H1 (cell line): ENCODE results near the gene HINT3. TPM values are rescaled to one million over a fixed set of nuclear protein-coding genes. Genes with fewer than 3 reads are reported as not detected.

ENCODE experiments used
- CTCF ChIA-PET: fragments of 300-600 bp; sonication (Branson Sonifier 250); formaldehyde crosslinking; loops from one replicate; lab custom pipeline; 2021; ENCODE audit not compliant: partially characterized antibody; lab: Charles Lee
- POLR2A ChIA-PET: fragments of 300-600 bp; sonication (Branson Sonifier 250); formaldehyde crosslinking; loops from one replicate; lab custom pipeline; 2021; ENCODE audit warnings: inconsistent platforms; ENCODE audit not compliant: partially characterized antibody; lab: Charles Lee
- DNase-seq, 2 experiments: peaks; one replicate each; pipeline versions ENCODE4 v3.0.0 to v3.0.0-alpha.2; 2010 to 2022; ENCODE audit warnings: low spot score in 2 of 2, low read depth in 1 of 2, mixed read lengths in 1 of 2
- FAIRE-seq: peaks from 2 replicates; lab custom pipeline; 2011; peaks lifted over from hg19 to GRCh38; lab: Jason Lieb, UNC
- H2AFZ ChIP-seq: 2 replicates; pipeline ENCODE4 v1.8.1; 2012; ENCODE audit warnings: low read length, inconsistent platforms
- H2AK5ac ChIP-seq: 2 replicates; pipeline ENCODE4 v1.6.1; 2013; ENCODE audit warnings: low read depth, low read length
- H2BK120ac ChIP-seq: replicated peaks from 2 replicates; pipeline ENCODE3; 2013; ENCODE audit warnings: low read depth, low read length, inconsistent platforms
- H2BK12ac ChIP-seq: 2 replicates; pipeline ENCODE4 v1.6.1; 2013; ENCODE audit warnings: low read depth, low read length
- H2BK15ac ChIP-seq: 2 replicates; pipeline ENCODE4 v1.6.1; 2013; ENCODE audit warnings: low read length
- H2BK20ac ChIP-seq: 2 replicates; pipeline ENCODE4 v1.6.1; 2013; ENCODE audit warnings: low read length
- H2BK5ac ChIP-seq: 2 replicates; pipeline ENCODE4 v1.6.1; 2013; ENCODE audit warnings: low read depth, low read length
- H3K14ac ChIP-seq: 2 replicates; pipeline ENCODE4 v1.6.1; 2013; ENCODE audit warnings: inconsistent platforms; ENCODE audit not compliant: insufficient read length
- H3K18ac ChIP-seq: 2 replicates; pipeline ENCODE4 v1.6.1; 2013; ENCODE audit warnings: low read length; ENCODE audit errors: extremely low read depth
- H3K23ac ChIP-seq: 2 replicates; pipeline ENCODE4 v1.6.1; 2013; ENCODE audit warnings: inconsistent platforms; ENCODE audit not compliant: insufficient read length
- H3K23me2 ChIP-seq: 2 replicates; pipeline ENCODE4 v1.6.1; 2013; ENCODE audit warnings: low read depth, low read length
- H3K27ac ChIP-seq: 2 replicates; pipeline ENCODE4 v1.6.1; 2011; ENCODE audit warnings: low read depth, low read length, inconsistent platforms
- H3K27me3 ChIP-seq, 4 experiments: replicated peaks in 1 of 4; 1 replicate in 1 of 4; 2 replicates in 3 of 4; pipeline versions ENCODE4 v1.6.1 to v1.8.1; 2011 to 2013; ENCODE audit warnings: low read length in 3 of 4, mild to moderate bottlenecking in 3 of 4, inconsistent platforms in 2 of 4, mixed read lengths in 2 of 4, moderate library complexity in 1 of 4; ENCODE audit not compliant: control insufficient read depth in 3 of 4, insufficient read depth in 3 of 4; ENCODE audit errors: extremely low read depth in 1 of 4
- H3K36me3 ChIP-seq, 4 experiments: 2 replicates each; pipeline versions ENCODE4 v1.6.1 to v1.8.1; 2011 to 2013; ENCODE audit warnings: mild to moderate bottlenecking in 4 of 4, low read length in 3 of 4, moderate library complexity in 2 of 4, control low read depth in 1 of 4, inconsistent platforms in 1 of 4; ENCODE audit not compliant: insufficient read depth in 4 of 4, control insufficient read depth in 2 of 4
- H3K4ac ChIP-seq: replicated peaks from 2 replicates; pipeline ENCODE3; 2013; ENCODE audit warnings: low read length, low read depth, mixed read lengths, inconsistent platforms; ENCODE audit not compliant: insufficient read length
- H3K4me1 ChIP-seq, 4 experiments: replicated peaks in 1 of 4; 1 replicate in 1 of 4; 2 replicates in 3 of 4; pipeline versions ENCODE4 v1.6.1 to v1.8.1; 2011 to 2013; ENCODE audit warnings: low read length in 3 of 4, inconsistent platforms in 2 of 4, mixed read lengths in 1 of 4; ENCODE audit not compliant: insufficient read depth in 4 of 4, control insufficient read depth in 3 of 4
- H3K4me2 ChIP-seq, 2 experiments: 2 replicates each; pipeline versions ENCODE4 v1.6.1 to v1.8.1; 2011 to 2013; ENCODE audit warnings: low read depth in 2 of 2, low read length in 2 of 2, control low read depth in 1 of 2, inconsistent platforms in 1 of 2, mild to moderate bottlenecking in 1 of 2; ENCODE audit not compliant: insufficient read depth in 1 of 2
- H3K4me3 ChIP-seq, 4 experiments: fragments of 200-600, 300-600 bp in 1 of 4; sonication (generic), shearing (Covaris generic), sonication (Bioruptor Twin) in 1 of 4; 2 replicates each; pipeline versions ENCODE4 v1.5.1 to v1.8.1; 2011 to 2016; ENCODE audit warnings: low read length in 4 of 4, low read depth in 3 of 4, control low read depth in 2 of 4, inconsistent platforms in 2 of 4, mild to moderate bottlenecking in 2 of 4, mixed read lengths in 1 of 4, moderate library complexity in 1 of 4; ENCODE audit not compliant: insufficient read depth in 2 of 4; ENCODE audit errors: extremely low read depth in 1 of 4
- H3K56ac ChIP-seq: replicated peaks from 2 replicates; pipeline ENCODE3; 2013; ENCODE audit warnings: low read depth, mild to moderate bottlenecking, mixed read lengths, low read length, inconsistent platforms; ENCODE audit not compliant: insufficient read length
- H3K79me1 ChIP-seq: 2 replicates; pipeline ENCODE4 v1.6.1; 2013; ENCODE audit warnings: low read depth, low read length, control low read depth
- H3K79me2 ChIP-seq, 2 experiments: 2 replicates each; pipeline versions ENCODE4 v1.6.1 to v1.8.1; 2012 to 2013; ENCODE audit warnings: low read length in 2 of 2, mild to moderate bottlenecking in 2 of 2, inconsistent platforms in 1 of 2; ENCODE audit not compliant: insufficient read depth in 2 of 2, control insufficient read depth in 1 of 2
- H3K9ac ChIP-seq, 4 experiments: replicated peaks in 1 of 4; 1 replicate in 1 of 4; 2 replicates in 3 of 4; pipeline versions ENCODE4 v1.6.1 to v1.8.1; 2011 to 2013; ENCODE audit warnings: low read depth in 3 of 4, low read length in 3 of 4, control low read depth in 2 of 4, mild to moderate bottlenecking in 2 of 4, moderate library complexity in 2 of 4, inconsistent platforms in 1 of 4; ENCODE audit errors: extremely low read depth in 1 of 4
- H3K9me3 ChIP-seq, 2 experiments: 2 replicates each; pipeline versions ENCODE4 v1.6.1 to v1.8.1; 2012 to 2013; ENCODE audit warnings: mild to moderate bottlenecking in 2 of 2, moderate library complexity in 2 of 2, control low read depth in 1 of 2, inconsistent platforms in 1 of 2, low read depth in 1 of 2, low read length in 1 of 2, mixed read lengths in 1 of 2; ENCODE audit not compliant: insufficient read depth in 2 of 2
- H4K20me1 ChIP-seq, 2 experiments: replicated peaks in 1 of 2; 2 replicates each; pipeline versions ENCODE3 to v1.8.1; 2011 to 2013; ENCODE audit warnings: inconsistent platforms in 2 of 2, low read length in 2 of 2, mild to moderate bottlenecking in 1 of 2; ENCODE audit not compliant: insufficient read depth in 2 of 2, control insufficient read depth in 1 of 2
- H4K5ac ChIP-seq: 2 replicates; pipeline ENCODE4 v1.6.1; 2013; ENCODE audit warnings: low read length, low read depth, mixed read lengths, inconsistent platforms; ENCODE audit not compliant: insufficient read length
- H4K8ac ChIP-seq: 2 replicates; pipeline ENCODE4 v1.8.0; 2013; ENCODE audit warnings: mild to moderate bottlenecking, moderate library complexity, low read length, inconsistent platforms; ENCODE audit not compliant: insufficient read depth; ENCODE audit errors: extremely low read depth
- H4K91ac ChIP-seq: replicated peaks from 2 replicates; pipeline ENCODE3; 2013; ENCODE audit warnings: low read length, mixed read lengths, inconsistent platforms; ENCODE audit not compliant: insufficient read length
- ATF2 ChIP-seq: IDR thresholded peaks from 2 replicates; pipeline ENCODE4 v1.6.1; 2012; ENCODE audit warnings: low read length, inconsistent platforms
- BRCA1 ChIP-seq: IDR thresholded peaks from 2 replicates; pipeline ENCODE4 v1.6.1; 2012; ENCODE audit warnings: low read depth, low read length, improper control_type of control experiment
- CEBPB ChIP-seq: IDR thresholded peaks from 2 replicates; pipeline ENCODE4 v1.6.1; 2012; ENCODE audit warnings: low read depth, low read length
- EZH2 ChIP-seq: fragments of 200-600 bp; sonication (generic); IDR thresholded peaks from 2 replicates; pipeline ENCODE4 v1.7.1; 2012; ENCODE audit warnings: low read depth, mild to moderate bottlenecking, moderate library complexity, low read length, inconsistent platforms; ENCODE audit not compliant: severe bottlenecking
- HDAC2 ChIP-seq, 2 experiments: fragments of 300-600 bp in 1 of 2; sonication (generic) in 1 of 2; IDR thresholded peaks; 2 replicates each; pipeline ENCODE4 v1.6.1; 2011 to 2012; ENCODE audit warnings: low read depth in 2 of 2, low read length in 2 of 2, mild to moderate bottlenecking in 2 of 2, moderate library complexity in 2 of 2, borderline replicate concordance in 1 of 2, inconsistent platforms in 1 of 2
- POLR2A ChIP-seq, 2 experiments: IDR thresholded peaks; 1 replicate in 1 of 2; 2 replicates in 1 of 2; pipeline ENCODE4 v1.6.1; 2011; ENCODE audit warnings: low read depth in 2 of 2, low read length in 2 of 2, mild to moderate bottlenecking in 2 of 2; ENCODE audit errors: control extremely low read depth in 1 of 2
- POU5F1 ChIP-seq: IDR thresholded peaks from 2 replicates; pipeline ENCODE4 v1.6.1; 2011; ENCODE audit warnings: low read depth, mild to moderate bottlenecking, low read length, moderate library complexity
- RXRA ChIP-seq: IDR thresholded peaks from 2 replicates; pipeline ENCODE4 v1.6.1; 2011; ENCODE audit warnings: low read depth, mild to moderate bottlenecking, low read length, moderate library complexity; ENCODE audit not compliant: insufficient read depth
- TAF1 ChIP-seq: IDR thresholded peaks from 2 replicates; pipeline ENCODE4 v1.6.1; 2011; ENCODE audit warnings: mild to moderate bottlenecking, low read depth, low read length
- USF2 ChIP-seq: IDR thresholded peaks from 2 replicates; pipeline ENCODE4 v1.6.1; 2011; ENCODE audit warnings: low read length, improper control_type of control experiment
- YY1 ChIP-seq: IDR thresholded peaks from 2 replicates; pipeline ENCODE4 v1.6.1; 2011; ENCODE audit warnings: low read depth, mild to moderate bottlenecking, low read length
- WGBS, 2 experiments: shearing (Covaris generic) in 1 of 2; methylation state at CpG; one replicate each; pipeline versions ENCODE4 v1.1.6 to v1.1.7; 2013 to 2015; ENCODE audit warnings: low lambda C conversion rate in 2 of 2, mixed read lengths in 2 of 2, inconsistent platforms in 1 of 2, low coverage in 1 of 2, missing lambda C conversion rate in 1 of 2; ENCODE audit not compliant: insufficient replicate concordance in 2 of 2, insufficient coverage in 1 of 2, insufficient read length in 1 of 2; ENCODE audit errors: extremely low coverage in 1 of 2, missing lambda C conversion rate in 1 of 2; 5-methylcytosine and 5-hydroxymethylcytosine counted together
- polyA plus RNA-seq, 7 experiments: library from polyadenylated mRNA; depleted of rRNA in 3 of 7; stranded (reverse) in 5 of 7; unstranded in 2 of 7; fragments of >200 nt in 5 of 7; fragments of 200-250 nt in 2 of 7; gene quantifications; 1 replicate in 5 of 7; 2 replicates in 1 of 7; 4 replicates in 1 of 7; pipeline versions ENCODE4 v1.2.1 to v1.2.3, GENCODE V29; 2011 to 2013; ENCODE audit warnings: missing spikeins in 2 of 7, mixed read lengths in 2 of 7
- total RNA-seq: library from RNA; stranded (reverse); fragmentation: NEBNext Ultra II Directional; extraction: Animal tissue kit (Norgen Biotek cat#: 25700); gene quantifications from 2 replicates; pipeline ENCODE4 v1.2.1, GENCODE V29; 2021

The HINT3 gene
- total and polyA plus RNA-seq, 2 of the 8 experiments (the other 6 are each of a cell fraction or from before 2014, with no cell fraction given) = 1.2 to 7.8 TPM

DNA sequence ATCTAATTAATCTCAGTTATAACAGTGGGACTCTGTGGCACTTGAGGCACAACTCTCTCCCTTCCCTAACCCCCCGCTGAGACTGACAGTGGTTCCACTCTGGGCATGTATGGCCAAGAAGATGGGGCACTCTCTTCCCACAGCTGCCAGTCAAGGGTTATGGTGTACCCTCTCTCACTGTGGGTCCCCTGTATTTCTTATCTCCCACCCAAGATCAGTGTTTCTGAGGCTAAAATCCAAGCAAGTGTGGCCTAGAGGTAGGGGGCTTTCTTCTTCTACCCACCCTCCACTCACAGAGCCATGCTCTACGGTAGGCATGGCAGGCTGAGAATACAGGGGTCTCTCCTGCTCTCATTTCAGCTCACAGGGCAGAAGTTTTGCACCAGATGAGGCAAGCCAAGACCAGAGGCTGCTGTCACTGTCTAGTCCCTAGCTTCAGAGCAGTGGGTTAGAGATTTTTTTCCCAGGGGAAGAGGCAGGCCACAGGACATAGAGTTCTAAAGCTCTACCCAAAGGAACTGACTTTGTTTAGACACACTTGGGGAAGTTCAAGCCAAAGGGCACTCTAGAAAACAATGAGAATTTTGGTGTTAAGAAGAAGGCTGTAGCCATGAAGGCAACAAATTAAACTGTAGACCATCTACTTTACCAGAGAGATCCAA lies 31.7 kb upstream of the HINT3 start:
- H3K18ac ChIP-seq = no peak overlapping the region
- no peak overlapping the region for H4K5ac ChIP-seq
- WGBS, 2 experiments = 97% methylated on average over 2 of the region's 2 CpGs; no CpG with 5 or more reads in 1 of the 2 experiments
- no peak overlapping the region for H2BK15ac ChIP-seq
- no peaks in the 10 kb centered on the region for H3K79me1 ChIP-seq
- no peak overlapping the region for H4K91ac ChIP-seq
- peaks cover 0 to 11% (median 0%) of the 10 kb centered on the region in 4 experiments; a peak in 2 of 8 replicates for H3K36me3 ChIP-seq
- no peak overlapping the region for H2AK5ac ChIP-seq
- H2AFZ ChIP-seq = no peak overlapping the region
- CTCF ChIA-PET = interaction anchor here (1.4 to 6.7 kb wide), 2 partner anchors 18 to 32 kb away, joined by 5 to 31 read pairs; partner anchors contain the start of gene HINT3
- H2BK5ac ChIP-seq = no peak overlapping the region
- H3K9ac ChIP-seq = no peak overlapping the region
- no peak overlapping the region for H2BK20ac ChIP-seq
- no peak overlapping the region for H3K14ac ChIP-seq
- no peak for DNase-seq
- no peaks in the 10 kb centered on the region for H3K4me1 ChIP-seq
- no peak overlapping the region for H2BK12ac ChIP-seq
- no peak overlapping the region for H3K27ac ChIP-seq
- no peak overlapping the region for H3K4me3 ChIP-seq
- H4K8ac ChIP-seq = no peak overlapping the region
- no peaks in the 10 kb centered on the region for H4K20me1 ChIP-seq
- no peaks in the 10 kb centered on the region for H3K9me3 ChIP-seq
- no peak overlapping the region for H3K4me2 ChIP-seq
- no peak overlapping the region for H3K4ac ChIP-seq
- H2BK120ac ChIP-seq = no peak overlapping the region
- no peak for FAIRE-seq
- POLR2A ChIA-PET = no interaction called here
- no peak overlapping the region for H3K23ac ChIP-seq
- no peak overlapping the region for H3K56ac ChIP-seq
- no peaks in the 10 kb centered on the region for H3K23me2 ChIP-seq
- no peaks in the 10 kb centered on the region for H3K27me3 ChIP-seq
- no peaks in the 10 kb centered on the region for H3K79me2 ChIP-seq
- TF ChIP-seq HDAC2 (IDR thresholded peaks at IDR 0.05; ENCODE audit: borderline replicate concordance in 1 of 2, low read depth in 2 of 2, low read length in 2 of 2) = no peak
- no peak for TF ChIP-seq RXRA
- TF ChIP-seq YY1 = no peak
- no peak for TF ChIP-seq POLR2A (IDR thresholded peaks at IDR 0.05; ENCODE audit: control extremely low read depth in 1 of 2, low read depth in 2 of 2, low read length in 2 of 2)
- no peak for TF ChIP-seq TAF1
- no peak for TF ChIP-seq BRCA1
- TF ChIP-seq USF2 = no peak
- no peak for TF ChIP-seq EZH2
- TF ChIP-seq ATF2 = no peak
- TF ChIP-seq POU5F1 = no peak
- TF ChIP-seq CEBPB = no peak
